CD4-positive, alpha-beta T cell treated with Interleukin-4 for 4 hours (primary cell): ENCODE data around the gene DYRK2.

Experiments
- DNase-seq: peaks from one replicate; pipeline ENCODE4 v3.0.0-alpha.2; 2020

DYRK2 gene

DNA sequence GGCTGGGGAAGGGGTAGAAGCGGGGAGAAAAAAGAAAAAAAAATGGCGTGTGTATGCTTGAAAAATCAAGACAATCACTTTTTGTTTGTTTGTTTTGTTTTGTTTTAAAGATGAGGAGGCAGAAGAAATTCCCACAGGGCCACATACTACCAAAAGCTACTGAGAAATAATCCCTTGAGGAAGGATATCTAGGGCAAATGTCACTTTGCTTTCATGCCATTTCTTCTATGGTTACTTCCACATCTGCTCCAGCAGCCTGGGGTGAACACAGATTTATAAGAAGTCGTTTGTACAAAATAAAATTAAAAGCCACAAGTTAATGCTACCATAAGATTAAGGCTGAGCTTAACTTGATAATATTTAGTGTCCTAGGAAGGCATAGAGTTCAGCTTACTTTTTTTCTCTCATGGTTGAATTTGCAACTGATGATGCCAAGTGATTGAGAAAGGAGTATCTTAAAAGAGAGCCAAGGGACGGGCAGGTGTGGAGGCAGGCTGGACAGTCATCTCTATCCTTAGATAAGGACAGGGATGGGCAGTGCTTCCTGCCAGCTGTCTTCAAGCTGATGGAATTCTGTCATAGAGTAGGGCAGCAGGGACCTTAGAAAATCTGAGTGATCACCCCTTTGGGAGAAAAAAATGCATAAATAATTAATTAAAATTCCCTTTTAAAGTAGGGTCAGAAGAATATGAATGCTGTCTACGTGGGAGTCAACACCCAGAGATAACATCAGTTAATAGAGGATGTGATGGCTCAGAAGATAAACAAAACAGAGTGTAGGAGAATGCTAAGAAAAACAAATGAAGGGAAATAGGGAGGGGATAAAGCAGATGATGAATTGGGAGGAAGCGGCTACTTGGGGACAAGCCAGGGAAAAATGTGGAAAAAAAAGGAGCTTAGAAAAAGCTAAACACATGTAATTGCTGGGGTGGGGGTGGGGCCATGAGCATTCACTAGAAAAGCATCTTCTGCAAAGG lies 57.1 kb downstream of the DYRK2 start:
- DNase-seq, result no peak

- no peak for DNase-seq
Measured at GRCh38 chr12:67709367-67709954, 60.9 kb downstream of the DYRK2 start.

DNA sequence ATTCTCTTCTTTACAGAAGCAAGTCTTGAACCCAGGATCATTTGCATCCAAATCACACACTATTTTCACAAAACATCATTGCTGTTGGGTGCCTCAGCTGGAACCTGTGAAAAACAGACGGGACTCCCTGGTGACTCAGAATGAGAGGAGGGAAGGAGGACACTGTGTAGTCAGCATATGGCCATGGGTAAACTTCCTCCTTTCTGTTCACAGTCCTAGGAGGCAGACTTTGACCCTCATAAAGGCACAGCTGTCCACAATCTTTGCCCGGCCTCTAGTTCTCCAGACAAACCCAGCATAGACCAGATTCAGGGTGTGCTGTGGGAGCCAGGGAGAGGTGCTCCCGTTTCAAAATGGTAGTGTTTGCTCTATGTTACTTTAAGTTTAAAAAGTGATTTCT lies 62.0 kb downstream of the DYRK2 start:
- DNase-seq, result peak; percentile 10

DNA sequence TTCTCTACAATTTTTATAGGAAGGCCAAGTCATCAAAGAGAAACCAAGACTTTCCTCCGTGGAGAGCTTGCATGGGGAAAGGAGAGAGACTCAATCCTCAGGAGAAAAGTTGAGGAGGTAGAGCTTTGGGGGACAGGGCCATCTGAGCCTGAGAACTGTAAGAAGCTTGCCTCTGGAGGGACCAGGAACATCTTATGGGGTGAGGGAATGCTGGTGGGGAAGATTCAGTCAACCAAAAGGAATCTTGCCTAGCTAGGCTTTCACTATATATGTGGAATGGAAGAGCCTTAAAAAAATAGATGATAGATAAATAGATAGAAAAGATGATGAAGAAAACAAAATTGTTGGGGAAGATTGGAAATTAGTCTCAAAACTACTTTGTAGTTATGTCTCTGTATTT lies 63.5 kb downstream of the DYRK2 start:
- DNase-seq, result no peak

DNA sequence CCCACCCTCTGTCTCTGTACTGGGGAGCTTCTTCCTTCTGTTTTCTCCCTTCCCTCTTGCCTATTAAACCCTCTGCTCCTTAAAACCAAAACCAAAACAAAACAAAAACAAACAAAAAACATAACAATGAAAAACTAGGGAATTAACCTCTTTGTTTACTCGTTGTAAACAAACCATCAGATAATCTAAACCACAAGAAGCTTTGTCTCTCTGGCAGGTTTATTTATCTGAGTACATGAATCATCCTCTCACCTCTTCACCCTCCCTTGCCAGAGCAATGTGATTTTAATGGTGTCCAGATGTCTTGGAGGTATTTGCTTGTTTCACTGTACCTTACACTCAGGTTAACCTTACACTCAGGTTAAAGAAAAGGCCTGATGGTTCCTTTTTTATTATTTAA lies 66.1 kb downstream of the DYRK2 start:
- DNase-seq, result no peak
